Right lobe of liver (tissue), 4 donors: ENCODE results near the gene SLCO3A1.

Experiments used
- CTCF ChIP-seq, 4 donors: fragments of 200-600 bp in 3 of 4; fragments of 450-650 bp in 1 of 4; IDR thresholded peaks; one replicate each; pipeline versions ENCODE4 v1.5.1 to v1.8.0; 2016 to 2022; ENCODE audit warnings: antibody characterized with exemption in 4 of 4, mild to moderate bottlenecking in 2 of 4
- POLR2A ChIP-seq: fragments of 450-650 bp; IDR thresholded peaks from one replicate; pipeline ENCODE4 v1.6.1; 2017; ENCODE audit warnings: antibody characterized with exemption, mild to moderate bottlenecking
- donor health status: DM: no; HTN: no; CAD: no.
- donor health status: DM: no; HTN: no; CAD: no.
- donor health status: DM: no; HTN: yes; CAD: no.

- TF ChIP-seq POLR2A = no peak
- TF ChIP-seq CTCF (IDR thresholded peaks at IDR 0.05) = no peak
Measured at GRCh38 chr15:91954292-91954691, 100.8 kb downstream of the SLCO3A1 start.
